ENCODE data around the gene SCFD2.
A peak's percentile ranks its signal among the peaks of the same experiment; 100 is the strongest.
"Not testable (repeated sequence)": the region's sequence is repeated elsewhere in the genome, so short reads cannot be mapped to it uniquely, and the experiment has no call there.

SCFD2 gene

GRCh38 chr4:53365486-53366300 is at the start of gene SCFD2:
Gene SCFD2, minus strand, starts transcription at chr4:53366061.
- DNase-seq (ENCODE audit: low spot score), result peak; percentile 97

GRCh38 chr4:53409479-53409878 is 43.6 kb upstream of the SCFD2 start:
- not testable (repeated sequence) for DNase-seq (ENCODE audit: low spot score)

- DNase-seq (ENCODE audit: low spot score), result no peak
These were observed 14.4 kb upstream of the SCFD2 start for GRCh38 chr4:53380221-53380620.

GRCh38 chr4:53378171-53378482 is 12.3 kb upstream of the SCFD2 start:
- no peak for DNase-seq (ENCODE audit: low spot score)

- DNase-seq (ENCODE audit: low spot score), result peak; percentile 96
These were observed 11.7 kb upstream of the SCFD2 start, which contains the start of gene FIP1L1 for GRCh38 chr4:53377319-53378170. Gene FIP1L1, plus strand, starts transcription at chr4:53377641. Its CDS starts 198 bp downstream, at chr4:53377839.

- DNase-seq (ENCODE audit: low spot score), result no peak
These were observed 11.0 kb upstream of the SCFD2 start for GRCh38 chr4:53376900-53377299.

GRCh38 chr4:53374777-53375258 is 9.0 kb upstream of the SCFD2 start:
- no peak for DNase-seq (ENCODE audit: low spot score)

- DNase-seq (ENCODE audit: low spot score), result no peak
These were observed 6.1 kb upstream of the SCFD2 start for GRCh38 chr4:53371843-53372521.

- DNase-seq (ENCODE audit: low spot score), result no peak
These were observed 5.2 kb upstream of the SCFD2 start for GRCh38 chr4:53371049-53371448.

GRCh38 chr4:53367721-53368120 is 1.9 kb upstream of the SCFD2 start:
- DNase-seq (ENCODE audit: low spot score), result no peak

GRCh38 chr4:53366301-53366716 is 448 bp upstream of the SCFD2 start:
- no peak for DNase-seq (ENCODE audit: low spot score)

GRCh38 chr4:53365121-53365485 is 758 bp downstream of the SCFD2 start:
- no peak for DNase-seq (ENCODE audit: low spot score)

GRCh38 chr4:53364624-53365023 is 1.2 kb downstream of the SCFD2 start:
- DNase-seq (ENCODE audit: low spot score), result no peak

GRCh38 chr4:53362093-53362492 is 3.8 kb downstream of the SCFD2 start:
- DNase-seq (ENCODE audit: low spot score), result no peak

- no peak for DNase-seq (ENCODE audit: low spot score)
These were observed 4.4 kb downstream of the SCFD2 start for GRCh38 chr4:53361451-53361850.

GRCh38 chr4:53355930-53356521 is 9.8 kb downstream of the SCFD2 start:
- DNase-seq (ENCODE audit: low spot score), result no peak

GRCh38 chr4:53354012-53354722 is 11.7 kb downstream of the SCFD2 start:
- DNase-seq (ENCODE audit: low spot score), result no peak

- DNase-seq (ENCODE audit: low spot score), result no peak
These were observed 16.8 kb downstream of the SCFD2 start for GRCh38 chr4:53349091-53349491.

- no peak for DNase-seq (ENCODE audit: low spot score)
These were observed 17.8 kb downstream of the SCFD2 start for GRCh38 chr4:53348046-53348445.

- DNase-seq (ENCODE audit: low spot score), result no peak
These were observed 18.7 kb downstream of the SCFD2 start for GRCh38 chr4:53346920-53347852.

Measured in ecto neural progenitor cell (in vitro differentiated cells).